HepG2 (cell line): ENCODE results near the gene CNOT1. TPM values are rescaled to one million over a fixed set of nuclear protein-coding genes. Genes with fewer than 3 reads are reported as not detected.
A peak's percentile ranks its signal among the peaks of the same experiment; 100 is the strongest.

Source experiments
- CBX2 ChIP-seq, 2 experiments: fragments of 200-600 bp in 1 of 2; sonication (generic); formaldehyde crosslinking in 1 of 2; IDR thresholded peaks; 2 replicates each; pipeline versions ENCODE4 v1.7.0 to v1.8.1; 2018 to 2022; ENCODE audit warnings: low read depth in 2 of 2, low read length in 1 of 2, mild to moderate bottlenecking in 1 of 2, missing genetic modification reagents in 1 of 2
- ERF ChIP-seq: IDR thresholded peaks from 2 replicates; pipeline ENCODE4 v1.6.1; 2018; ENCODE audit warnings: missing biosample characterization, missing genetic modification reagents
- KAT8 ChIP-seq: IDR thresholded peaks from 2 replicates; pipeline ENCODE4 v1.6.1; 2016; ENCODE audit warnings: missing genetic modification reagents, missing compliant biosample characterization
- MIXL1 ChIP-seq: IDR thresholded peaks from 2 replicates; pipeline ENCODE4 v1.6.1; 2016
- SAFB2 ChIP-seq: sonication (generic); formaldehyde crosslinking; IDR thresholded peaks from 2 replicates; pipeline ENCODE4 v1.5.1; 2020; ENCODE audit warnings: missing genetic modification reagents, low read depth, mild to moderate bottlenecking, borderline replicate concordance
- ZFP36L1 ChIP-seq: sonication (generic); formaldehyde crosslinking; IDR thresholded peaks from 2 replicates; pipeline ENCODE4 v1.8.0; 2022; ENCODE audit warnings: mild to moderate bottlenecking, missing genetic modification reagents, moderate library complexity
- ZMAT3 ChIP-seq: sonication (generic); formaldehyde crosslinking; conservative IDR thresholded peaks from 2 replicates; pipeline ENCODE4 v1.7.0; 2021; ENCODE audit warnings: missing genetic modification reagents
- ZNF136 ChIP-seq: sonication (generic); formaldehyde crosslinking; IDR thresholded peaks from 2 replicates; pipeline ENCODE4 v1.8.1; 2022; ENCODE audit warnings: low read depth, mild to moderate bottlenecking, moderate library complexity, missing genetic modification reagents
- ZNF326 ChIP-seq: sonication (generic); formaldehyde crosslinking; IDR thresholded peaks from 2 replicates; pipeline ENCODE4 v1.4.0; 2020; ENCODE audit warnings: missing genetic modification reagents, borderline replicate concordance
- ZNF720 ChIP-seq: sonication (generic); formaldehyde crosslinking; IDR thresholded peaks from 2 replicates; pipeline ENCODE4 v1.4.0; 2020; ENCODE audit warnings: missing genetic modification reagents
- polyA plus RNA-seq, 8 experiments: library from polyadenylated mRNA; depleted of rRNA in 3 of 8; stranded (reverse) in 7 of 8; unstranded in 1 of 8; fragments of >200 nt; fragmentation: Illumina TruSeq in 4 of 8; extraction: Trizol in 4 of 8; gene quantifications; 2 replicates each; pipeline versions ENCODE4 v1.2.1 to v1.2.3, GENCODE V29; 2011 to 2016; ENCODE audit warnings: low read depth in 4 of 8, missing spikeins in 1 of 8, mixed read lengths in 1 of 8; ENCODE audit not compliant: insufficient read depth in 1 of 8
- total RNA-seq, 5 experiments: library from RNA; depleted of rRNA; stranded (reverse); fragments of >200 nt; fragmentation: Illumina TruSeq; extraction: Trizol; gene quantifications; 2 replicates each; pipeline ENCODE4 v1.2.3, GENCODE V29; 2016; ENCODE audit warnings: low read depth in 1 of 5
- TF ChIP-seq, protein P1 (sequence below): sonication (generic); formaldehyde crosslinking; IDR thresholded peaks from 2 replicates; pipeline ENCODE4 v1.4.0; 2020; ENCODE audit warnings: missing genetic modification reagents
- TF ChIP-seq, protein P2 (sequence below): sonication (generic); formaldehyde crosslinking; IDR thresholded peaks from 2 replicates; pipeline ENCODE4 v1.4.0; 2020; ENCODE audit warnings: mild to moderate bottlenecking, missing genetic modification reagents
- TF ChIP-seq, protein P3 (sequence below): sonication (generic); formaldehyde crosslinking; IDR thresholded peaks from 2 replicates; pipeline ENCODE4 v1.5.0; 2020; ENCODE audit warnings: mild to moderate bottlenecking, missing genetic modification reagents, borderline replicate concordance
- TF ChIP-seq, protein P4 (sequence below): sonication (generic); formaldehyde crosslinking; IDR thresholded peaks from 2 replicates; pipeline ENCODE4 v1.4.0; 2020; ENCODE audit warnings: mild to moderate bottlenecking, missing genetic modification reagents, borderline replicate concordance

Gene CNOT1
- total and polyA plus RNA-seq, 2 of the 13 experiments (the other 11 are each of a cell fraction or from before 2014, with no cell fraction given): 188 to 232 TPM

DNA sequence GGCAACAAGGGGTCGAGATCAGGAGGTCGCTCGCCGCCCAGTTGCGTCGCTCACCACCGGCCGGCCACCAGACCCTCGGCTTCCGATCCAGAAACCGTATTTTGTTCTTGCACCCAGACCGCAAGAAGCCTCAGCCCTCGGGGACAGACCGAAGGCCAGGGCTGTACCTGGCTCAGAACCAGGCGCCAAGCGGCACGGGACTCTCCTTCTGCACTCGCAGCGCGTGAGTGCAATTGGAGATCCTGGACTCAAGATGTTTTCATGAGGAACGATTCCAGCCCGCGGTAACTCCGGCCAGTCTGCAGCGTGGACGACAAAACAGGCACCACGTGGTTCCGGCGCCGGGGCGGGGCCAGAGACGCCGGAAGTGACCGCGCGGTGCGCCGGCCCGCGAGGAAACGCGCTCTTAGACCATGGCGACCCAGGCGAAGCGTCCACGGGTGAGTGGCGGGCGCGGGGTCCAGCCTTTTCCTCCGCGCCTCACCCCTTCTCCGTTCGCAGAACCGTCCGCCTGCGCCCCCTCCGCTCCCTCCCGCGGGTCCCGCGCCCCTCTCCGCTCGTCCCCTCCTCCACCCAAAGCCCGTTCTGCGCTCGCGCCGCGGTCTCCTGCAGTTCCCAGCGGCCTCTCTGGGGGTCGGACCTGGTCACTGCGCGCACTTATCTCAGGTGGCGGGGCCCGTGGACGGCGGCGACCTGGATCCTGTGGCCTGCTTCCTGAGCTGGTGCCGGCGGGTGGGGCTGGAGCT is 114.3 kb downstream of the CNOT1 start, which contains the start of gene SETD6 (continued):
- TF ChIP-seq, protein P1, sequence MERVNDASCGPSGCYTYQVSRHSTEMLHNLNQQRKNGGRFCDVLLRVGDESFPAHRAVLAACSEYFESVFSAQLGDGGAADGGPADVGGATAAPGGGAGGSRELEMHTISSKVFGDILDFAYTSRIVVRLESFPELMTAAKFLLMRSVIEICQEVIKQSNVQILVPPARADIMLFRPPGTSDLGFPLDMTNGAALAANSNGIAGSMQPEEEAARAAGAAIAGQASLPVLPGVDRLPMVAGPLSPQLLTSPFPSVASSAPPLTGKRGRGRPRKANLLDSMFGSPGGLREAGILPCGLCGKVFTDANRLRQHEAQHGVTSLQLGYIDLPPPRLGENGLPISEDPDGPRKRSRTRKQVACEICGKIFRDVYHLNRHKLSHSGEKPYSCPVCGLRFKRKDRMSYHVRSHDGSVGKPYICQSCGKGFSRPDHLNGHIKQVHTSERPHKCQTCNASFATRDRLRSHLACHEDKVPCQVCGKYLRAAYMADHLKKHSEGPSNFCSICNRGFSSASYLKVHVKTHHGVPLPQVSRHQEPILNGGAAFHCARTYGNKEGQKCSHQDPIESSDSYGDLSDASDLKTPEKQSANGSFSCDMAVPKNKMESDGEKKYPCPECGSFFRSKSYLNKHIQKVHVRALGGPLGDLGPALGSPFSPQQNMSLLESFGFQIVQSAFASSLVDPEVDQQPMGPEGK (CRISPR knock-in tag): peak; percentile 54
- peak; percentile 21; the same call in 1 of the 2 replicates for TF ChIP-seq MIXL1
- TF ChIP-seq, protein P2, sequence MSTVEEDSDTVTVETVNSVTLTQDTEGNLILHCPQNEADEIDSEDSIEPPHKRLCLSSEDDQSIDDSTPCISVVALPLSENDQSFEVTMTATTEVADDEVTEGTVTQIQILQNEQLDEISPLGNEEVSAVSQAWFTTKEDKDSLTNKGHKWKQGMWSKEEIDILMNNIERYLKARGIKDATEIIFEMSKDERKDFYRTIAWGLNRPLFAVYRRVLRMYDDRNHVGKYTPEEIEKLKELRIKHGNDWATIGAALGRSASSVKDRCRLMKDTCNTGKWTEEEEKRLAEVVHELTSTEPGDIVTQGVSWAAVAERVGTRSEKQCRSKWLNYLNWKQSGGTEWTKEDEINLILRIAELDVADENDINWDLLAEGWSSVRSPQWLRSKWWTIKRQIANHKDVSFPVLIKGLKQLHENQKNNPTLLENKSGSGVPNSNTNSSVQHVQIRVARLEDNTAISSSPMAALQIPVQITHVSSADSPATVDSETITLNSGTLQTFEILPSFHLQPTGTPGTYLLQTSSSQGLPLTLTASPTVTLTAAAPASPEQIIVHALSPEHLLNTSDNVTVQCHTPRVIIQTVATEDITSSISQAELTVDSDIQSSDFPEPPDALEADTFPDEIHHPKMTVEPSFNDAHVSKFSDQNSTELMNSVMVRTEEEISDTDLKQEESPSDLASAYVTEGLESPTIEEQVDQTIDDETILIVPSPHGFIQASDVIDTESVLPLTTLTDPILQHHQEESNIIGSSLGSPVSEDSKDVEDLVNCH (CRISPR knock-in tag): no peak
- peak; percentile 24; the same call in 1 of the 2 replicates for TF ChIP-seq ZFP36L1 (CRISPR knock-in tag)
- no peak for TF ChIP-seq ZNF136 (CRISPR knock-in tag)
- no peak for TF ChIP-seq ZNF720 (CRISPR knock-in tag)
- TF ChIP-seq ERF (CRISPR knock-in tag): peak; percentile 86
- TF ChIP-seq SAFB2 (CRISPR knock-in tag): peak; percentile 76; the same call in 1 of the 2 replicates
- TF ChIP-seq KAT8: peak; percentile 87
- TF ChIP-seq, protein P3, sequence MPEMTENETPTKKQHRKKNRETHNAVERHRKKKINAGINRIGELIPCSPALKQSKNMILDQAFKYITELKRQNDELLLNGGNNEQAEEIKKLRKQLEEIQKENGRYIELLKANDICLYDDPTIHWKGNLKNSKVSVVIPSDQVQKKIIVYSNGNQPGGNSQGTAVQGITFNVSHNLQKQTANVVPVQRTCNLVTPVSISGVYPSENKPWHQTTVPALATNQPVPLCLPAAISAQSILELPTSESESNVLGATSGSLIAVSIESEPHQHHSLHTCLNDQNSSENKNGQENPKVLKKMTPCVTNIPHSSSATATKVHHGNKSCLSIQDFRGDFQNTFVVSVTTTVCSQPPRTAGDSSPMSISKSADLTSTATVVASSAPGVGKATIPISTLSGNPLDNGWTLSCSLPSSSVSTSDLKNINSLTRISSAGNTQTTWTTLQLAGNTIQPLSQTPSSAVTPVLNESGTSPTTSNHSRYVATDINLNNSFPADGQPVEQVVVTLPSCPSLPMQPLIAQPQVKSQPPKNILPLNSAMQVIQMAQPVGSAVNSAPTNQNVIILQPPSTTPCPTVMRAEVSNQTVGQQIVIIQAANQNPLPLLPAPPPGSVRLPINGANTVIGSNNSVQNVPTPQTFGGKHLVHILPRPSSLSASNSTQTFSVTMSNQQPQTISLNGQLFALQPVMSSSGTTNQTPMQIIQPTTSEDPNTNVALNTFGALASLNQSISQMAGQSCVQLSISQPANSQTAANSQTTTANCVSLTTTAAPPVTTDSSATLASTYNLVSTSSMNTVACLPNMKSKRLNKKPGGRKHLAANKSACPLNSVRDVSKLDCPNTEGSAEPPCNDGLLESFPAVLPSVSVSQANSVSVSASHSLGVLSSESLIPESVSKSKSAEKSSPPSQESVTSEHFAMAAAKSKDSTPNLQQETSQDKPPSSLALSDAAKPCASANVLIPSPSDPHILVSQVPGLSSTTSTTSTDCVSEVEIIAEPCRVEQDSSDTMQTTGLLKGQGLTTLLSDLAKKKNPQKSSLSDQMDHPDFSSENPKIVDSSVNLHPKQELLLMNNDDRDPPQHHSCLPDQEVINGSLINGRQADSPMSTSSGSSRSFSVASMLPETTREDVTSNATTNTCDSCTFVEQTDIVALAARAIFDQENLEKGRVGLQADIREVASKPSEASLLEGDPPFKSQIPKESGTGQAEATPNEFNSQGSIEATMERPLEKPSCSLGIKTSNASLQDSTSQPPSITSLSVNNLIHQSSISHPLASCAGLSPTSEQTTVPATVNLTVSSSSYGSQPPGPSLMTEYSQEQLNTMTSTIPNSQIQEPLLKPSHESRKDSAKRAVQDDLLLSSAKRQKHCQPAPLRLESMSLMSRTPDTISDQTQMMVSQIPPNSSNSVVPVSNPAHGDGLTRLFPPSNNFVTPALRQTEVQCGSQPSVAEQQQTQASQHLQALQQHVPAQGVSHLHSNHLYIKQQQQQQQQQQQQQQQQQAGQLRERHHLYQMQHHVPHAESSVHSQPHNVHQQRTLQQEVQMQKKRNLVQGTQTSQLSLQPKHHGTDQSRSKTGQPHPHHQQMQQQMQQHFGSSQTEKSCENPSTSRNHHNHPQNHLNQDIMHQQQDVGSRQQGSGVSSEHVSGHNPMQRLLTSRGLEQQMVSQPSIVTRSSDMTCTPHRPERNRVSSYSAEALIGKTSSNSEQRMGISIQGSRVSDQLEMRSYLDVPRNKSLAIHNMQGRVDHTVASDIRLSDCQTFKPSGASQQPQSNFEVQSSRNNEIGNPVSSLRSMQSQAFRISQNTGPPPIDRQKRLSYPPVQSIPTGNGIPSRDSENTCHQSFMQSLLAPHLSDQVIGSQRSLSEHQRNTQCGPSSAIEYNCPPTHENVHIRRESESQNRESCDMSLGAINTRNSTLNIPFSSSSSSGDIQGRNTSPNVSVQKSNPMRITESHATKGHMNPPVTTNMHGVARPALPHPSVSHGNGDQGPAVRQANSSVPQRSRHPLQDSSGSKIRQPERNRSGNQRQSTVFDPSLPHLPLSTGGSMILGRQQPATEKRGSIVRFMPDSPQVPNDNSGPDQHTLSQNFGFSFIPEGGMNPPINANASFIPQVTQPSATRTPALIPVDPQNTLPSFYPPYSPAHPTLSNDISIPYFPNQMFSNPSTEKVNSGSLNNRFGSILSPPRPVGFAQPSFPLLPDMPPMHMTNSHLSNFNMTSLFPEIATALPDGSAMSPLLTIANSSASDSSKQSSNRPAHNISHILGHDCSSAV (CRISPR knock-in tag): 0 out of 2 replicates have a peak, but pooled peaks have one; percentile 94
- TF ChIP-seq ZMAT3 (CRISPR knock-in tag): peak; percentile 98
- no peak for TF ChIP-seq ZNF326 (CRISPR knock-in tag)
- TF ChIP-seq, protein P4, sequence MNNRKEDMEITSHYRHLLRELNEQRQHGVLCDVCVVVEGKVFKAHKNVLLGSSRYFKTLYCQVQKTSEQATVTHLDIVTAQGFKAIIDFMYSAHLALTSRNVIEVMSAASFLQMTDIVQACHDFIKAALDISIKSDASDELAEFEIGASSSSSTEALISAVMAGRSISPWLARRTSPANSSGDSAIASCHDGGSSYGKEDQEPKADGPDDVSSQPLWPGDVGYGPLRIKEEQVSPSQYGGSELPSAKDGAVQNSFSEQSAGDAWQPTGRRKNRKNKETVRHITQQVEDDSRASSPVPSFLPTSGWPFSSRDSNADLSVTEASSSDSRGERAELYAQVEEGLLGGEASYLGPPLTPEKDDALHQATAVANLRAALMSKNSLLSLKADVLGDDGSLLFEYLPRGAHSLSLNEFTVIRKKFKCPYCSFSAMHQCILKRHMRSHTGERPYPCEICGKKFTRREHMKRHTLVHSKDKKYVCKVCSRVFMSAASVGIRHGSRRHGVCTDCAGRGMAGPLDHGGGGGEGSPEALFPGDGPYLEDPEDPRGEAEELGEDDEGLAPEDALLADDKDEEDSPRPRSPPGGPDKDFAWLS: no peak; the same call in 1 of the 2 replicates
- TF ChIP-seq CBX2 (IDR thresholded peaks at IDR 0.05; ENCODE audit: low read depth, low read length): no peak
- no peak for TF ChIP-seq CBX2 (CRISPR knock-in tag; IDR thresholded peaks at IDR 0.05; ENCODE audit: low read depth)
